IMR-90 (cell line): Measurements from ENCODE around the gene OSMR. TPM values are rescaled to one million over a fixed set of nuclear protein-coding genes. Genes with fewer than 3 reads are reported as not detected.

Experiments used
- ATAC-seq: fragments of 200-7000 bp; cut with Tn5 transposase; 2 replicates; pipeline ENCODE4 v1.9.1; 2020; ENCODE audit warnings: low read depth, mild to moderate bottlenecking, moderate library complexity
- BruUV-seq: library from RNA; stranded (reverse); fragments of 400-500 nt; replicated peaks from 2 replicates; lab custom pipeline; 2021; lab: Mats Ljungman, UMichigan
- CTCF ChIA-PET: fragments of 300-600 bp; formaldehyde crosslinking; extraction: SDS; loops from one replicate; lab custom pipeline; 2021; ENCODE audit warnings: antibody characterized with exemption; lab: Yijun Ruan, JAX
- POLR2A ChIA-PET: fragments of 300-600 bp; sonication (Branson Sonifier 250); formaldehyde crosslinking; loops from one replicate; lab custom pipeline; 2022; ENCODE audit warnings: antibody characterized with exemption; ENCODE audit not compliant: unreplicated experiment; lab: Charles Lee
- DNase-seq: peaks from one replicate; pipeline ENCODE4 v3.0.0; 2013
- H2AFZ ChIP-seq: replicated peaks from 2 replicates; pipeline ENCODE3; 2013; ENCODE audit warnings: low read length, mild to moderate bottlenecking; ENCODE audit not compliant: poor library complexity
- H2AK5ac ChIP-seq: 2 replicates; pipeline ENCODE4 v1.6.1; 2013; ENCODE audit warnings: low read depth, low read length, inconsistent platforms
- H2AK9ac ChIP-seq: replicated peaks from 2 replicates; pipeline ENCODE3; 2013; ENCODE audit warnings: mild to moderate bottlenecking, low read depth, low read length, moderate library complexity; ENCODE audit not compliant: poor library complexity
- H2BK120ac ChIP-seq: 2 replicates; pipeline ENCODE4 v1.6.1; 2013; ENCODE audit warnings: low read depth, low read length, inconsistent platforms
- H2BK15ac ChIP-seq: 3 replicates; pipeline ENCODE4 v1.6.1; 2013; ENCODE audit warnings: low read depth, low read length, inconsistent platforms
- H2BK20ac ChIP-seq: 2 replicates; pipeline ENCODE4 v1.6.1; 2013; ENCODE audit warnings: low read depth, mild to moderate bottlenecking, inconsistent platforms, low read length, moderate library complexity
- H2BK5ac ChIP-seq: 2 replicates; pipeline ENCODE4 v1.6.1; 2013; ENCODE audit warnings: mild to moderate bottlenecking, low read depth, low read length, inconsistent platforms; ENCODE audit not compliant: poor library complexity, severe bottlenecking
- H3K14ac ChIP-seq: replicated peaks from 2 replicates; pipeline ENCODE4 v1.6.1; 2013; ENCODE audit warnings: low read depth, low read length, inconsistent platforms
- H3K18ac ChIP-seq: 2 replicates; pipeline ENCODE4 v1.6.1; 2013; ENCODE audit warnings: low read depth, low read length, control low read depth
- H3K23ac ChIP-seq: 2 replicates; pipeline ENCODE4 v1.6.1; 2013; ENCODE audit warnings: low read depth, low read length, inconsistent platforms
- H3K27ac ChIP-seq: 2 replicates; pipeline ENCODE4 v1.5.1; 2013; ENCODE audit warnings: mild to moderate bottlenecking, control low read depth, low read length; ENCODE audit not compliant: insufficient read depth
- H3K27me3 ChIP-seq: 2 replicates; pipeline ENCODE4 v1.6.1; 2013; ENCODE audit warnings: low read length; ENCODE audit not compliant: control insufficient read depth, insufficient read depth
- H3K36me3 ChIP-seq: 2 replicates; pipeline ENCODE4 v1.6.1; 2013; ENCODE audit warnings: low read length, mixed read lengths; ENCODE audit not compliant: control insufficient read depth, insufficient read depth
- H3K4ac ChIP-seq: 2 replicates; pipeline ENCODE4 v1.6.1; 2013; ENCODE audit warnings: low read depth, low read length, inconsistent platforms
- H3K4me1 ChIP-seq: 2 replicates; pipeline ENCODE4 v1.6.1; 2013; ENCODE audit warnings: low read length, mixed read lengths; ENCODE audit not compliant: control insufficient read depth, insufficient read depth
- H3K4me2 ChIP-seq: 2 replicates; pipeline ENCODE4 v1.6.1; 2013; ENCODE audit warnings: low read depth, mild to moderate bottlenecking, control low read depth, low read length, moderate library complexity
- H3K4me3 ChIP-seq: 2 replicates; pipeline ENCODE4 v1.5.1; 2013; ENCODE audit warnings: low read depth, mild to moderate bottlenecking, control low read depth, low read length, moderate library complexity; ENCODE audit not compliant: insufficient read depth
- H3K56ac ChIP-seq: 2 replicates; pipeline ENCODE4 v1.6.1; 2013; ENCODE audit warnings: low read length, inconsistent platforms; ENCODE audit not compliant: insufficient read depth; ENCODE audit errors: extremely low read depth
- H3K79me1 ChIP-seq, 2 experiments: 2 replicates each; pipeline ENCODE4 v1.6.1; 2013; ENCODE audit warnings: low read length in 2 of 2, inconsistent platforms in 1 of 2, low read depth in 1 of 2
- H3K9ac ChIP-seq: 2 replicates; pipeline ENCODE4 v1.6.1; 2013; ENCODE audit warnings: low read depth, low read length, control low read depth
- H3K9me1 ChIP-seq: 2 replicates; pipeline ENCODE4 v1.6.1; 2013; ENCODE audit warnings: low read length, inconsistent platforms; ENCODE audit not compliant: insufficient read depth
- H3K9me3 ChIP-seq: 2 replicates; pipeline ENCODE4 v1.6.1; 2013; ENCODE audit warnings: low read length; ENCODE audit not compliant: control insufficient read depth, insufficient read depth
- H4K20me1 ChIP-seq: 2 replicates; pipeline ENCODE4 v1.6.1; 2013; ENCODE audit warnings: low read length, inconsistent platforms; ENCODE audit not compliant: insufficient read depth
- H4K5ac ChIP-seq: 2 replicates; pipeline ENCODE4 v1.6.1; 2013; ENCODE audit warnings: mild to moderate bottlenecking, low read depth, low read length, control low read depth
- H4K8ac ChIP-seq, 2 experiments: 2 replicates each; pipeline ENCODE4 v1.6.1; 2013; ENCODE audit warnings: low read depth in 2 of 2, low read length in 2 of 2, control low read depth in 1 of 2, inconsistent platforms in 1 of 2
- H4K91ac ChIP-seq: 2 replicates; pipeline ENCODE4 v1.6.1; 2013; ENCODE audit warnings: low read depth, low read length, inconsistent platforms; ENCODE audit not compliant: insufficient read depth
- BHLHE40 ChIP-seq: fragments of 150-350 bp; IDR thresholded peaks from 2 replicates; pipeline ENCODE4 v1.6.1; 2016; ENCODE audit warnings: mild to moderate bottlenecking, low read depth, low read length
- CEBPB ChIP-seq: IDR thresholded peaks from 2 replicates; pipeline ENCODE4 v1.6.1; 2012; ENCODE audit warnings: low read depth, low read length, improper control_type of control experiment
- CHD1 ChIP-seq: IDR thresholded peaks from 2 replicates; pipeline ENCODE4 v1.6.1; 2012; ENCODE audit warnings: low read depth, low read length, improper control_type of control experiment
- MAFK ChIP-seq: IDR thresholded peaks from 2 replicates; pipeline ENCODE4 v1.6.1; 2012; ENCODE audit warnings: low read depth, low read length, improper control_type of control experiment
- MAZ ChIP-seq: IDR thresholded peaks from 2 replicates; pipeline ENCODE4 v1.6.1; 2012; ENCODE audit warnings: low read depth, mild to moderate bottlenecking, low read length, improper control_type of control experiment, moderate library complexity, borderline replicate concordance
- NFE2L2 ChIP-seq: fragments of 150-350 bp; IDR thresholded peaks from 2 replicates; pipeline ENCODE4 v1.6.1; 2016; ENCODE audit warnings: low read depth, mild to moderate bottlenecking, low read length
- POLR2A ChIP-seq: IDR thresholded peaks from 2 replicates; pipeline ENCODE4 v1.6.1; 2012; ENCODE audit warnings: mild to moderate bottlenecking, low read depth, low read length
- RAD21 ChIP-seq: IDR thresholded peaks from 2 replicates; pipeline ENCODE4 v1.6.1; 2012; ENCODE audit warnings: low read length, improper control_type of control experiment
- RCOR1 ChIP-seq: IDR thresholded peaks from 2 replicates; pipeline ENCODE4 v1.6.1; 2012; ENCODE audit warnings: mild to moderate bottlenecking, low read length, improper control_type of control experiment; ENCODE audit not compliant: insufficient replicate concordance
- RFX5 ChIP-seq: IDR thresholded peaks from 2 replicates; pipeline ENCODE4 v1.8.0; 2012; ENCODE audit warnings: low read depth, mild to moderate bottlenecking, low read length, moderate library complexity
- SMC3 ChIP-seq: fragments of 150-350 bp; IDR thresholded peaks from 2 replicates; pipeline ENCODE4 v1.6.1; 2016; ENCODE audit warnings: low read depth, mild to moderate bottlenecking, antibody characterized with exemption, low read length, moderate library complexity
- WGBS, 2 experiments: methylation state at CpG; one replicate each; pipeline versions ENCODE4 v1.1.5 to v1.1.7; 2013; ENCODE audit warnings: missing lambda C conversion rate in 2 of 2; ENCODE audit not compliant: insufficient read length in 1 of 2; ENCODE audit errors: extremely low coverage in 2 of 2; 5-methylcytosine and 5-hydroxymethylcytosine counted together
- dilution Hi-C: fragments of 300-500 bp; cut with HindIII; formaldehyde crosslinking; loops from one replicate; pipeline ENCODE4 v1.14.3; 2018; ENCODE audit warnings: low sequenced_read_pairs; ENCODE audit not compliant: unreplicated experiment
- in situ Hi-C: fragments of 300-500 bp; cut with MboI; formaldehyde crosslinking; loops from 3 replicates; pipeline ENCODE4 v1.14.3; 2019; ENCODE audit warnings: low sequenced_read_pairs, inconsistent platforms, mixed read lengths
- intact Hi-C: fragments of 100-400 bp; cut with micrococcal nuclease; formaldehyde crosslinking; loops from 2 replicates; pipeline ENCODE4 v1.10.0; 2022
- polyA plus RNA-seq, 3 experiments: library from polyadenylated mRNA; depleted of rRNA; stranded (reverse); fragments of >200 nt; gene quantifications; 2 replicates each; pipeline ENCODE4 v1.2.3, GENCODE V29; 2012; ENCODE audit warnings: low replicate concordance in 1 of 3
- total RNA-seq: library from RNA; depleted of rRNA; stranded (reverse); fragments of >200 nt; gene quantifications from 2 replicates; pipeline ENCODE4 v1.2.3, GENCODE V29; 2012
- TF ChIP-seq, protein P1 (sequence below): fragments of 150-350 bp; IDR thresholded peaks from 2 replicates; pipeline ENCODE4 v1.6.1; 2016; ENCODE audit warnings: low read depth, mild to moderate bottlenecking, low read length, moderate library complexity, borderline replicate concordance
- TF ChIP-seq, protein P2 (sequence below): fragments of 150-350 bp; IDR thresholded peaks from 2 replicates; pipeline ENCODE4 v1.6.1; 2017; ENCODE audit warnings: mild to moderate bottlenecking, antibody characterized with exemption, low read length, low read depth
- TF ChIP-seq, protein P3 (sequence below): conservative IDR thresholded peaks from 2 replicates; pipeline ENCODE4 v1.5.1; 2012; ENCODE audit warnings: mild to moderate bottlenecking, low read depth, low read length, improper control_type of control experiment

OSMR gene
- total and polyA plus RNA-seq, 2 of the 4 experiments (the other 2 are of a cell fraction): 41.6 to 48.7 TPM

DNA sequence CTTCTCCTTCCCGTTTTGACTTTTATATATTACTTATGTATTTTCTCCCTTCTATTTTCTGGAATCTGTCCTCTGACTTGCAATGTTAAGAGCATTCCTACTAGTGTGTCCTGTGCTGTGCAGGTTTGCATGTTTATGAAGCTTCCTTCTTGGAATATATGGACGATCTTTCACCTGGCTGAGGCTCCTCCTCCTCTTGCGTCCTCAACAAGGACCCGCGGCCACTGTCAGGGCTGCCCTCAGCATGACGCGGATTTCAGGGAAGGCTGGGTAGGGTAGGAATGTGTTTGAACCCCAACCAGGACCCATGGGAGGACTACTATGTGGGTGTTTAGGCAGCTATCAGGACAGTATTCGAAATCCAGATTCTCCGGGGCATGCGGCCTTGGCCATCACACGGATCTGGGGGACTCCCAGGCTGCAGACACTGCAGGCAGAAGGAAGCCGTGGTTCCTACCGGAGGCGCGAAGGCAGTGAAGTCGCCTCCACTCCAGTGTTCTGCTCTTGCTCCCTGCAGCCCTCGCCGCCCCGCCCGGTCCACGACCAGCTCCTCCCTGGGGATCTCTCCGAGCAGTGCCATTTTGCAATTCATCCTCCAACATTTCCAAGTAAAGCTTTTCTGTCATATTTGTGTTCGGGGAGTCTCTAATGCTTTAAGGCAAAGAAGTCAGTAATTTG, 37.0 kb upstream of the OSMR start:
- peak overlapping the region; percentile 73; the same call in 1 of the 2 replicates for H2AK5ac ChIP-seq
- no peaks in the 10 kb centered on the region for H3K27me3 ChIP-seq
- no peak for ATAC-seq
- ChIA-PET POLR2A (interaction anchor here (1.6 kb wide), 1 partner anchor 26 kb away, joined by 3 read pairs; no protein-coding TSS in a partner anchor), CTCF (interaction anchor here (0.6 to 5.2 kb wide), 12 partner anchors 8 to 926 kb away, joined by 3 to 71 read pairs (median 4); no protein-coding TSS in a partner anchor)
- H2BK20ac ChIP-seq: peak overlapping the region; percentile 84
- H2AFZ ChIP-seq: no peak overlapping the region
- peak overlapping the region; percentile 55; the same call in 1 of the 2 replicates for H4K5ac ChIP-seq
- H3K4me3 ChIP-seq: no peak overlapping the region
- peaks cover 20% of the 10 kb centered on the region for H3K4me1 ChIP-seq
- H3K79me1 ChIP-seq: no peaks in the 10 kb centered on the region
- intact Hi-C loops (loop anchor here (1.0 to 5.0 kb wide), 7 partner anchors 87 to 427 kb away; partner anchors contain the start of gene LIFR), dilution Hi-C loops (no loop called here), in situ Hi-C loops (loop anchor here (5.0 kb wide), 1 partner anchor 372 kb away; no protein-coding TSS in a partner anchor)
- H2BK5ac ChIP-seq: peak overlapping the region; percentile 22
- H3K4me2 ChIP-seq: no peak overlapping the region
- H3K14ac ChIP-seq: peak overlapping the region; percentile 20
- peak overlapping the region; percentile 38; the same call in 1 of the 2 replicates for H3K9ac ChIP-seq
- no TSS peak for BruUV-seq
- no peak for DNase-seq
- no peaks in the 10 kb centered on the region for H3K9me3 ChIP-seq
- H3K56ac ChIP-seq: no peak overlapping the region
- no peaks in the 10 kb centered on the region for H3K36me3 ChIP-seq
- no peaks in the 10 kb centered on the region; the same call in 1 of the 2 replicates for H3K9me1 ChIP-seq
- WGBS, 2 experiments: 100% methylated on average over 2 of the region's 23 CpGs; no CpG with 5 or more reads in 1 of the 2 experiments
- H4K91ac ChIP-seq: peak overlapping the region; percentile 75
- H3K23ac ChIP-seq: no peak overlapping the region
- no peaks in the 10 kb centered on the region for H4K20me1 ChIP-seq
- H2BK120ac ChIP-seq: peak overlapping the region; percentile 91
- peak overlapping the region; percentile 64 for H3K4ac ChIP-seq
- peak overlapping the region; percentile 43 to 86 for H4K8ac ChIP-seq
- peak overlapping the region; percentile 33 for H2AK9ac ChIP-seq
- H3K18ac ChIP-seq: peak overlapping the region; percentile 50; the same call in 1 of the 2 replicates
- H3K27ac ChIP-seq: peak overlapping the region; percentile 59
- peak overlapping the region; percentile 73; the same call in 2 of the 3 replicates for H2BK15ac ChIP-seq
- TF ChIP-seq RAD21 (no peak), BHLHE40 (no peak), CHD1 (no peak), MAFK (no peak), POLR2A (no peak), RFX5 (no peak), CEBPB (no peak), NFE2L2 (no peak), SMC3 (no peak), MAZ (no peak), RCOR1 (no peak)
- TF ChIP-seq, protein P1, sequence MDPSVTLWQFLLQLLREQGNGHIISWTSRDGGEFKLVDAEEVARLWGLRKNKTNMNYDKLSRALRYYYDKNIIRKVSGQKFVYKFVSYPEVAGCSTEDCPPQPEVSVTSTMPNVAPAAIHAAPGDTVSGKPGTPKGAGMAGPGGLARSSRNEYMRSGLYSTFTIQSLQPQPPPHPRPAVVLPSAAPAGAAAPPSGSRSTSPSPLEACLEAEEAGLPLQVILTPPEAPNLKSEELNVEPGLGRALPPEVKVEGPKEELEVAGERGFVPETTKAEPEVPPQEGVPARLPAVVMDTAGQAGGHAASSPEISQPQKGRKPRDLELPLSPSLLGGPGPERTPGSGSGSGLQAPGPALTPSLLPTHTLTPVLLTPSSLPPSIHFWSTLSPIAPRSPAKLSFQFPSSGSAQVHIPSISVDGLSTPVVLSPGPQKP: no peak
- TF ChIP-seq, protein P2, sequence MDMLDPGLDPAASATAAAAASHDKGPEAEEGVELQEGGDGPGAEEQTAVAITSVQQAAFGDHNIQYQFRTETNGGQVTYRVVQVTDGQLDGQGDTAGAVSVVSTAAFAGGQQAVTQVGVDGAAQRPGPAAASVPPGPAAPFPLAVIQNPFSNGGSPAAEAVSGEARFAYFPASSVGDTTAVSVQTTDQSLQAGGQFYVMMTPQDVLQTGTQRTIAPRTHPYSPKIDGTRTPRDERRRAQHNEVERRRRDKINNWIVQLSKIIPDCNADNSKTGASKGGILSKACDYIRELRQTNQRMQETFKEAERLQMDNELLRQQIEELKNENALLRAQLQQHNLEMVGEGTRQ: no peak
- TF ChIP-seq, protein P3, sequence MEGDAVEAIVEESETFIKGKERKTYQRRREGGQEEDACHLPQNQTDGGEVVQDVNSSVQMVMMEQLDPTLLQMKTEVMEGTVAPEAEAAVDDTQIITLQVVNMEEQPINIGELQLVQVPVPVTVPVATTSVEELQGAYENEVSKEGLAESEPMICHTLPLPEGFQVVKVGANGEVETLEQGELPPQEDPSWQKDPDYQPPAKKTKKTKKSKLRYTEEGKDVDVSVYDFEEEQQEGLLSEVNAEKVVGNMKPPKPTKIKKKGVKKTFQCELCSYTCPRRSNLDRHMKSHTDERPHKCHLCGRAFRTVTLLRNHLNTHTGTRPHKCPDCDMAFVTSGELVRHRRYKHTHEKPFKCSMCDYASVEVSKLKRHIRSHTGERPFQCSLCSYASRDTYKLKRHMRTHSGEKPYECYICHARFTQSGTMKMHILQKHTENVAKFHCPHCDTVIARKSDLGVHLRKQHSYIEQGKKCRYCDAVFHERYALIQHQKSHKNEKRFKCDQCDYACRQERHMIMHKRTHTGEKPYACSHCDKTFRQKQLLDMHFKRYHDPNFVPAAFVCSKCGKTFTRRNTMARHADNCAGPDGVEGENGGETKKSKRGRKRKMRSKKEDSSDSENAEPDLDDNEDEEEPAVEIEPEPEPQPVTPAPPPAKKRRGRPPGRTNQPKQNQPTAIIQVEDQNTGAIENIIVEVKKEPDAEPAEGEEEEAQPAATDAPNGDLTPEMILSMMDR: no peak
